Erythroblast (primary cell): ENCODE measurements around the gene TMEM143.
A peak's percentile ranks its signal among the peaks of the same experiment; 100 is the strongest.

Experiments used
- DNase-seq, 2 experiments: peaks; one replicate each; lab custom pipeline; 2025; lab: John Stamatoyannopoulos, UW
- GATA1 ChIP-seq: IDR thresholded peaks from 2 replicates; pipeline ENCODE4 v1.6.1; 2011; ENCODE audit warnings: low read depth, mild to moderate bottlenecking, control low read depth, low read length, moderate library complexity
- POLR2A ChIP-seq: IDR thresholded peaks from 2 replicates; pipeline ENCODE4 v1.6.1; 2011; ENCODE audit warnings: mild to moderate bottlenecking, low read length

The TMEM143 gene

GRCh38 chr19:48363810-48364597, at the start of gene TMEM143, which contains the start of gene SYNGR4:
Gene TMEM143 (minus strand): TSS chr19:48363940. CDS start chr19:48363920, 20 bp downstream.
Gene SYNGR4 (plus strand): TSS chr19:48364367. CDS start chr19:48365843, 1,476 bp downstream.
- peak; percentile 100 for DNase-seq
- TF ChIP-seq GATA1 (no peak), POLR2A (peak; percentile 70)

- no peak for DNase-seq
- TF ChIP-seq POLR2A (no peak), GATA1 (no peak)
Observed at GRCh38 chr19:48405850-48406249, 42.1 kb upstream of the TMEM143 start.

GRCh38 chr19:48405010-48405659, 41.4 kb upstream of the TMEM143 start:
- DNase-seq: no peak
- TF ChIP-seq GATA1 (no peak), POLR2A (no peak)

DNA sequence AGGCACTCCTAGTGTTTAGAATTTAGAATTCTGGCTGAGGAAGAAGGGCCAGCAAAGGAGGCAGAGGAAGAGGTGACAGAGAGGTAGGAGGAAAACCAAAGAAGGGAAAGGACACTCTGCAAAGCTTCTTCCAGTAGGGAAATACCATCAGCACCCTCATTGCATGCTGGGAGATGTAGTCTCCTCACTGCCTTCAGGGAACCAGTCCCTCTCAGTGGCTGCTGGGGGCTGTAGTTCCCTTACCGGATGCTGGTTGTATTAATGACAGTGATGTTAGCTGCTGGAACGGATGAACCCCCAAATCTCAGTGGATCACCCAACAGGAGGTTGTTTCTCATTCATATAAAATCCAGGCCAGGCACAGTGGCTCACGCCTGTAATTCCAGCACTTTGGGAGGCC, 39.9 kb upstream of the TMEM143 start:
- no peak for TF ChIP-seq POLR2A
- TF ChIP-seq GATA1: no peak
- DNase-seq: peak in 1 of 2 experiments; percentile 52

GRCh38 chr19:48401287-48401686, 37.5 kb upstream of the TMEM143 start:
- no peak for DNase-seq
- TF ChIP-seq GATA1: no peak
- no peak for TF ChIP-seq POLR2A

DNA sequence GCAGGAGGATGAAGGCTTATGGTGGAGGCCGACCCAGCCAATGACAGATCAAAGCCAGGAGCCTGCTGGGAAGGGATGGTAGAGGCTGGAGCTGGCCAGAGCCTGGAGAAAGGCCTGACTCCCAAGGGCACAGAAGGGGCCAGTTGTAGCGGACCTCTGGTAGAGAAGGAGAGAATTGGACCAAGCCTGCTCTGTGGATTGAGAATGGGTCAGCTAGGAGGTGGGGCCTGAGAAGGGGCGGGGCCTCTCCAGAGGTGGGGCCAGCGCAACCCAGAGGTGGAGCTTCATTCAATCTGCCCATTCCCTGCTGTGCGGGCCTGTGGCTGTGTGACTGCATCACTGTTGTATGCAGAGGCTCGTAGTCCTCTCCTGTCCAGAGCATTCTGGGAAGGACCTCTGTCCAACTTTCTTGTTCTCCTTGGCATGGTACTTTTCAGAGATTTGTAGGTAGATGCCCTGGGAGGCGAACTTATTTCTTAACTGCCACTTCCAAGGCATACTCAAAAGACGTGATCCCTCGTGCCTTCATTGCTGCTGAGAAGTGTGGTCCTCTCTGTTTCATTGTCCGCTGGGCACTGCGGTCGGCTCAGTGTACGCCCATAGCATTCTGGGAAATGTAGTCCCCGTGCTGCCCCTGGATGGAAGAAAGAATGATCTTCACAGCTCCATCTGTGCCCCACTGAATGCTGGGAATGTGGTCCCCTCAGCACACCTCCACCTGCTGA, 36.4 kb upstream of the TMEM143 start:
- TF ChIP-seq POLR2A: no peak
- no peak for TF ChIP-seq GATA1
- DNase-seq: peak in 1 of 2 experiments; percentile 59

- TF ChIP-seq POLR2A (peak; percentile 35), GATA1 (no peak)
- peak; percentile 90 to 92 for DNase-seq
Observed at GRCh38 chr19:48398375-48399235, 34.9 kb upstream of the TMEM143 start.

- DNase-seq: no peak
- TF ChIP-seq GATA1: no peak
- no peak for TF ChIP-seq POLR2A
Observed at GRCh38 chr19:48398102-48398374, 34.3 kb upstream of the TMEM143 start.

DNA sequence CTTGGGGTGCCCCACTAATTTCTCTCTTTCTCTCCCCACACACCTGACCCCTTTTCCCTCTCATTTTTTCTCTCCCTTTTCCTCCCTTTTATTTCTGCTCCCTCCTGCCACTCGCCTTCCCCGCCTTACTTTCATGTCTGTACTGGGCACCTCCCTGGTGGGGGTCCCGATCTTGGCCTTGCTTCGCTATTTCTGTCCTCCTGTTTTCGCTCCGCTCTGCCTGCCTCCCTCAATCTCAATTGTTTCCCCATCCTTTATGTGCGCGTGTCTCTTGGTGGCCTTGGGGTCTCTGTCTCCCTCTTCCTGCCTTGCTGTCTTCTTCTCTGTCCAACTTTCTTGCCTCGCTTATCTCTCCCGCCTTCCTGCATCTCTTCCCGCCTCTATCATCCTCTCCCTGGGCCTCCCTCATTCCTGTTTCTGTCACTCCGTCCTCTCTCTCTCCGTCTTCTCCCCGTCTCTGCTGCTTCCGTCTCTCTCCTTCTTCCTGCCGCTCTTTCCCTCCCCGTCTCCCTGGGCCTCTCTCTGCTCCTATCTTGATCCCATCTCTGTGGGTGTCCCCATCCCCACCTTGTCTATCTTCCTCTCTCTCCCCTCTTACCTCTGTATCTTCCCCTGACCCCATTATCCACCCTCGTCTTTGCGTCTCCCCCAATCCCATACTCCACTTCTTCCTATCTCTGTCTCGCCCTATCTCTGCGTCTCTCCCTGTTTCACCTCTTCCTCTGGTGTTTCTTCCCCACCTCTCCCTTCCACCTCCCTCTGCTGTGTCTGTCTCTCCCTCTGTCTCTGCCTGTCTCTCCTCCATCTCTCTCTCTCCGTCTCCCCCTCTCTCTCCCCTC, 33.7 kb upstream of the TMEM143 start:
- DNase-seq: no peak
- no peak for TF ChIP-seq GATA1
- TF ChIP-seq POLR2A: no peak

GRCh38 chr19:48396824-48397176, 33.1 kb upstream of the TMEM143 start:
- TF ChIP-seq POLR2A (no peak), GATA1 (no peak)
- no peak for DNase-seq

DNA sequence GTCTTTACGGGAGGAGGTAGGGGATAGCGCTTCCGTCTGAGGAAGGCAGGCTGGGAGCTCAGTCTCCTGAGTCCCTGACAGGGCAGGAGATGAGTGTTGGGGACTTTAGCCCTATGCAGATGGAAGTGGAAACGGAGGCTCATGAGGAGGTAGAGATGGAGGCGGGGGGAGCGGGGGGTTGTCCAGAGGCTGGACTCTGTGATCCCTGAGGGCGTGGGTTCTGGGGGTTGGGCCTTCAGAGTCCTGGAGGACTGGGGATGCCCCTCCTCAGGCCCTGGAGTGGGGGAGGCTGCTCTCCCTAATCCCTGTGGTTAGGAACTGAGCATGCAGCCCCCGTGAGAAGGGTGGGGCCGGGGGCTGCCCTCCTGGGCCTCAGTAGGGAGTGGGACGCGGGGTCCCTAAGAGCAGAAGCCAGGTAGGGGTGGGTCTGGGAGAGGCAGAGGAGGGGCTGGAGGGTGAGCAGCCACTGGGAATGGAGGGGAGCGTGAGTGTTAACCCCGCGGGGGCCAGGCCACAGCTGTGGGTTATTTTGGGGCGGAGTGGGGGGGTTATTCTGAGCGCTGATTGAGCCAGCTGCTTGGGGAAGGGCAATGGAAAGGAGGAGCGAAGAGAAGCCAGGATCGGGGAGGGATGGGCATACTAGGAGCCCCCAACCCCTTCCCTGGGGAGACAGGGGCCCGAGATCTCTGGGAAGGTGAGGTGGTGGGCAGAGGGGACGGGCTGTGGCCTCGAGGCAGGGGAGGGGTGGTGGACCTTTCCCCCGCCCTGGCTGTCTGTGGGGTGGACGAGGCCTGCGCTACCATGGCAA, 32.5 kb upstream of the TMEM143 start:
- no peak for DNase-seq

More for the DNA sequence above, 32.5 kb upstream of the TMEM143 start:
- no peak for TF ChIP-seq POLR2A
- no peak for TF ChIP-seq GATA1
